ENCODE measurements around the gene HBA2. TPM values are rescaled to one million over a fixed set of nuclear protein-coding genes. Genes with fewer than 3 reads are reported as not detected.
A peak's percentile ranks its signal among the peaks of the same experiment; 100 is the strongest.
"Not testable (repeated sequence)": the region's sequence is repeated elsewhere in the genome, so short reads cannot be mapped to it uniquely, and the experiment has no call there.

HBA2 gene
- total RNA-seq, 1 donor, result 169 TPM

- DNase-seq (ENCODE audit: low read depth in 2 of 3, low spot score in 2 of 3), result not testable (repeated sequence)
These were observed 657 bp downstream of the HBA2 start for GRCh38 chr16:173211-173854.

- DNase-seq (ENCODE audit: low read depth in 2 of 3, low spot score in 2 of 3), result not testable (repeated sequence)
These were observed 1.5 kb downstream of the HBA2 start for GRCh38 chr16:173928-174769.

- DNase-seq (ENCODE audit: low read depth in 2 of 3, low spot score in 2 of 3), result peak in 1 of 3 donors; percentile 43
These were observed 2.6 kb downstream of the HBA2 start for GRCh38 chr16:175011-175949.

- DNase-seq (ENCODE audit: low read depth in 2 of 3, low spot score in 2 of 3), result not testable (repeated sequence)
These were observed 3.3 kb downstream of the HBA2 start for GRCh38 chr16:176006-176405.

GRCh38 chr16:176477-177382 lies 4.1 kb downstream of the HBA2 start, which contains the start of gene HBA1:
Gene HBA1 (plus strand): TSS chr16:176680. CDS start chr16:176717, 37 bp downstream.
- DNase-seq (ENCODE audit: low read depth in 2 of 3, low spot score in 2 of 3), result not testable (repeated sequence)

DNA sequence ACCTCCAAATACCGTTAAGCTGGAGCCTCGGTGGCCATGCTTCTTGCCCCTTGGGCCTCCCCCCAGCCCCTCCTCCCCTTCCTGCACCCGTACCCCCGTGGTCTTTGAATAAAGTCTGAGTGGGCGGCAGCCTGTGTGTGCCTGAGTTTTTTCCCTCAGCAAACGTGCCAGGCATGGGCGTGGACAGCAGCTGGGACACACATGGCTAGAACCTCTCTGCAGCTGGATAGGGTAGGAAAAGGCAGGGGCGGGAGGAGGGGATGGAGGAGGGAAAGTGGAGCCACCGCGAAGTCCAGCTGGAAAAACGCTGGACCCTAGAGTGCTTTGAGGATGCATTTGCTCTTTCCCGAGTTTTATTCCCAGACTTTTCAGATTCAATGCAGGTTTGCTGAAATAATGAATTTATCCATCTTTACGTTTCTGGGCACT lies 4.7 kb downstream of the HBA2 start:
- DNase-seq (ENCODE audit: low read depth in 2 of 3, low spot score in 2 of 3), result no peak

DNA sequence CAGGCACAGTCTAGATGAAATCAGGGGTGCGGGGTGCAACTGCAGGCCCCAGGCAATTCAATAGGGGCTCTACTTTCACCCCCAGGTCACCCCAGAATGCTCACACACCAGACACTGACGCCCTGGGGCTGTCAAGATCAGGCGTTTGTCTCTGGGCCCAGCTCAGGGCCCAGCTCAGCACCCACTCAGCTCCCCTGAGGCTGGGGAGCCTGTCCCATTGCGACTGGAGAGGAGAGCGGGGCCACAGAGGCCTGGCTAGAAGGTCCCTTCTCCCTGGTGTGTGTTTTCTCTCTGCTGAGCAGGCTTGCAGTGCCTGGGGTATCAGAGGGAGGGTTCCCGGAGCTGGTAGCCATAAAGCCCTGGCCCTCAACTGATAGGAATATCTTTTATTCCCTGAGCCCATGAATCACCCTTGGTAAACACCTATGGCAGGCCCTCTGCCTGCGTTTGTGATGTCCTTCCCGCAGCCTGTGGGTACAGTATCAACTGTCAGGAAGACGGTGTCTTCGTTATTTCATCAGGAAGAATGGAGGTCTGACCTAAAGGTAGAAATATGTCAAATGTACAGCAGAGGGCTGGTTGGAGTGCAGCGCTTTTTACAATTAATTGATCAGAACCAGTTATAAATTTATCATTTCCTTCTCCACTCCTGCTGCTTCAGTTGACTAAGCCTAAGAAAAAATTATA lies 5.4 kb downstream of the HBA2 start:
- DNase-seq (ENCODE audit: low read depth in 2 of 3, low spot score in 2 of 3), result no peak

- DNase-seq (ENCODE audit: low read depth in 2 of 3, low spot score in 2 of 3), result no peak
These were observed 6.0 kb downstream of the HBA2 start for GRCh38 chr16:178668-179015.

DNA sequence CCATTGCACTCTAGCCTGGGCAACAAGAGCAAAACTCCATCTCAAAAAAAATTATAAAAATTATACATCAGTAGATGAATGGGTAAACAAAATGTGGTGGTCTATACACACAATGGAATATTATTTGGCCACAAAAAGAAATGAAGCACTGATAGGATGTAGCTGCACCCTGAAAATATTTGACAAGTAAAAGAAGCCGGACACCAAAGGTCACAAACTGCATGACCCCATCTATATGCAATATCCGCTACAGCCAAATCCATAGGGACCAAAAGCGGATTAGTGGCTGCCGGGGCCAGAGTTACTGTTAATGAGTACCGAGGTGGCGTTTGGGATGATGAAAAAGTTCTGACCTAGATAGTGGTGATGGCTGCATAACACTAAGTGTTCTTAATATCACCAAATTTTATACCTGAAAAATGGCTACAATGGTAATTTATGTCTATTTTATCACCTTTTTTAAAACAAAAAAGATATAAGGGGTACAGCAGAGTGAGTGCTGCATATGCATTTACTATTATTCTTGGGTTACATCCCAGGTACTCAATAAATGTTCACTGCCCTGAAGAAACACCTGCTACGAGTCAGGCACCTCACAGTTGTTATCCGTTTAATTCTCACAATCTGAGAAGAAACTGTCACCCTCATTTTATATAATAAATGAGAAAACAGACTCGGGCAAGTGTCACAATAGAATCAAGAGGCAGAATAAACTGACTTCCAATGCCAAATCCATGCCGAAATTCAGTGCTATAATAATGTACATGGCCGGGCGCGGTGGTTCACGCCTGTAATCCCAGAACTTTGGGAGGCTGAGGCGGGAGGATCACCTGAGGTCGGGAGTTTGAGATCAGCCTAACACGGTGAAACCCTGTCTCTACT lies 6.8 kb downstream of the HBA2 start:
- no peak for DNase-seq (ENCODE audit: low read depth in 2 of 3, low spot score in 2 of 3)

GRCh38 chr16:180101-180675 lies 7.5 kb downstream of the HBA2 start, which contains the start of gene HBQ1:
Gene HBQ1 (plus strand): TSS chr16:180459. CDS start chr16:180487, 28 bp downstream.
- DNase-seq (ENCODE audit: low read depth in 2 of 3, low spot score in 2 of 3), result peak in 2 of 3 donors; percentile 49 to 55

GRCh38 chr16:180681-181564 lies 8.2 kb downstream of the HBA2 start:
- DNase-seq (ENCODE audit: low read depth in 2 of 3, low spot score in 2 of 3), result peak; percentile 80 to 82 (median 81)

- peak in 1 of 3 donors; percentile 24 for DNase-seq (ENCODE audit: low read depth in 2 of 3, low spot score in 2 of 3)
These were observed 8.9 kb downstream of the HBA2 start for GRCh38 chr16:181565-182021.

DNA sequence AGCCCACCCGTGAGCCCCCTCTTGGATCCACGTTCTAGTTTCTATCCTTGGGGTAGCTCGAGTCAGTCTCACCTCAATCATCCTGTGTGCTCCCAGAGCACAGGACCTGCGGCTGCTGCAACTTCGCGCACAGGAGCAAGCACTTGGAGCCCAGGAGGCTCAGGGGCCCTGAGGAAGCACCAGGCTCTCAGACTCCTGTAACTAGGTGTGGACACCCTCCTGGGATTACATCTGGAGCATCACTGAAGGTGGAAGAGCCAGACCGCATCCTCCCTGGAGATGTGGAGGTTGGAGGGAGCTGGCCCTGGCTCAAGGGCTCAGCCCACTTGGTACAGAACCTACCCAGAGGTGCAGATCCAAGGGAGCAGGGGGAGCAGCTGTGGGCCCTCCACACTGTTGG lies 10.3 kb downstream of the HBA2 start:
- DNase-seq (ENCODE audit: low read depth in 2 of 3, low spot score in 2 of 3), result no peak

- DNase-seq (ENCODE audit: low read depth in 2 of 3, low spot score in 2 of 3), result no peak
These were observed 12.5 kb downstream of the HBA2 start for GRCh38 chr16:185213-185612.

GRCh38 chr16:185691-186090 lies 13.0 kb downstream of the HBA2 start:
- DNase-seq (ENCODE audit: low read depth in 2 of 3, low spot score in 2 of 3), result no peak

DNA sequence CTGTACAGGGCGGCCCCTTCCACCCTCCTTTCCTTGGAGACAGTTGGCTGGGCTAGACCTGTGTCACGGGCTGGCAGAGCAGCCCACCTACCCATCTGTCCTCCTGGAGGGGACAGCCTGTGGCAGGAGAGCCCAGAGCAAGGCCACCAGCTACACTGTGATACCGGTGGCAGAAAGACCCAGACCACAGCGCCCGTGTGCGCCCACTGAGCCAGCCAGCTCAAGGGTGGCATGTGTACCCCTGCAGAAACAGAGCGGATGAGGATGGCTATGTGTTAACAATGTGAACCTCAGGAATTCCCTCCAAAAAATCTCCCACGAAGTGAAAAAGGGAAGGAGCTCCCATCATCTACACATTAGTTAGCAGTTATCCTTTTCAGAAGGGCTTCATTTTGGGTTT lies 14.7 kb downstream of the HBA2 start:
- DNase-seq (ENCODE audit: low read depth in 2 of 3, low spot score in 2 of 3), result no peak

DNA sequence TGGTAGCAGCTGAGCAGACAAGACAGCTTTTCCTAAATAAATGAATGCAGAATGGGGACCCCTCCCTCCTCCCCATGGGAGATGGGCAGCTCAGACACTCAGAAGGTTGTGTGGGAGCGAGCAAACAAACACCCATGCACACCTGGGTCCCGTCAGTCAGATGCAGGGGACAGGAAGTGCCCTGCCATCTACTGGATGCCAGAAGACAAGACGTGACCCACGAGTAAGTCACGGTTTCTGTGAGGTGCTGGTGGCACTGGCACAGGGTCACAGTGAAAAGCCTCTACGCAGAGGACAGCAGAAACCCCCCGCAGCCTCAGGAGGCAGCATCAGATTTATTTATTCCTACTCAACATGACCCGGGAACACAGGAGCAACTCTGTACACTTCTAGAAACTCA lies 16.0 kb downstream of the HBA2 start:
- peak in 1 of 3 donors; percentile 32 for DNase-seq (ENCODE audit: low read depth in 2 of 3, low spot score in 2 of 3)
